Hematopoietic multipotent progenitor cell treated with erythropoietin and hydrocortisone succinate and interleukin-3 and kit ligand, for 6 days (in vitro differentiated cells): Measurements from ENCODE around the gene ARPC1A.

ENCODE experiments used
- DNase-seq: peaks from one replicate; pipeline ENCODE4 v3.0.0-alpha.2; 2015

ARPC1A gene

DNA sequence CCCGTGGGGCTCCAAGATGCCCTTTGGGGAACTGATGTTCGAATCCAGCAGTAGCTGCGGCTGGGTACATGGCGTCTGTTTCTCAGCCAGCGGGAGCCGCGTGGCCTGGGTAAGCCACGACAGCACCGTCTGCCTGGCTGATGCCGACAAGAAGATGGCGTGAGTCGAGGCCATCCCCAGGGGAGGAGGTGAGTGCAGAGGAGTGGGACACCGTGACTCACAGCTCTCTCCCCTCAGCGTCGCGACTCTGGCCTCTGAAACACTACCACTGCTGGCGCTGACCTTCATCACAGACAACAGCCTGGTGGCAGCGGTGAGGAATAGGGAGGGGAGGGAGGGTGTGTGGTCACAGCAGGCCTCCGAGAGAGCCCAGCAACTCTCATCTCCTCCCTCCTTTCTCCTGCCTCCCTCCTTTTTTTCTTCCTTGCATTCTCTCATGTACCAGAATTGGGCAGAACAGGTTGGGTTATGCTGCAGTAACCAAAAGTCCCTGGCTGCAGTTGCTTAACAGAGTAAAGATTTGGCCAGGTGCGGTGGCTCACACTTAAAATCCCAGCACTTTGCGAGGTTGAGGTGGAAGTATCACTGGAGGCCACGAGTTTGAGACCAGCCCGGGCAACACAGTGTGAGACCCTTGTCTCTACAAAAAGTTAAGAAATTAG is 65.4 kb downstream of the ARPC1A start:
- no peak for DNase-seq

DNA sequence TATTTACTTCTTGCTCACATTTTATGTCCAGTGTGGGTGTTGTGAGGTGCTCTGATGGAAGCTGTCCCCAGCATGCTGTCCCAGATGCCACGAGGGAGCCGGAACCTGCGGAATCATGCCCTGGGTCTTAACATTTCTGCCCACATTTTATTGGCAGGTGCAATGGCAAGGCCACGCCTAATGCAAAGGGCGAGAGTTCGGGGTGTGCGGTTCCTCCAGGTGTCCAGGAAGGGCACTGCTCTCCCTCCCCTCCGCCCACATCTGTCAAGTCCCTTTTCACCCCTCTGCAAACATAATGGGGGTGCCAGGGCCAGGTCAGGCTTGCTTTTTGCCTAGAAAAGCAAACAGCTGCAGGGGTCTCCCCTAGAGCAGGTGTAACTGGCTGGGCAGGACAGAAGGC is 66.3 kb downstream of the ARPC1A start:
- DNase-seq = no peak

DNA sequence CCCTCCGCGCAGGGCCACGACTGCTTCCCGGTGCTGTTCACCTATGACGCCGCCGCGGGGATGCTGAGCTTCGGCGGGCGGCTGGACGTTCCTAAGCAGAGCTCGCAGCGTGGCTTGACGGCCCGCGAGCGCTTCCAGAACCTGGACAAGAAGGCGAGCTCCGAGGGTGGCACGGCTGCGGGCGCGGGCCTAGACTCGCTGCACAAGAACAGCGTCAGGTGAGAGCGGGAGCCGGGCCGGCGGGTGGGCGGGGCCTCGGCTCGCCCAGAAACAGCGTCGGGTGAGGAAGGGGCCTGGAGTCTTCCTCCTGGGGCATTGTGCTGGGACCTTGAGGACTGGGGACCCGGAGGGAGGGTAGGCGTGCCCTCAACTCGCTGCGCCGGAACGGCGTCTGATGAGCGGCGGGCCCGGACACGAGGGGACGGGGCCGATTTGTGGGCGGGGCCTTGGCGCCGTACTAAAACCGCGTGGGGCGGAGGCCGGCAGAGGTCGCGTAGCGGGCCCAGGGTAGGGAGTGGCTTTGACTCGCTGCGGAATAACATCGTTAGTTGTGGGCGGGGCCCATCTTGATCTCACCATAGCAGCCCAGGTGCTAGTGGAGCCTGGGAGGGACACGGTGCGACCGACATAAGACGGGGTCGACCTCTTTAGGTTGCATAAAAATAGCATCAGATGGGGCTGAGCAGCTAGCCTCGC is 67.1 kb downstream of the ARPC1A start:
- peak; percentile 93 for DNase-seq

DNA sequence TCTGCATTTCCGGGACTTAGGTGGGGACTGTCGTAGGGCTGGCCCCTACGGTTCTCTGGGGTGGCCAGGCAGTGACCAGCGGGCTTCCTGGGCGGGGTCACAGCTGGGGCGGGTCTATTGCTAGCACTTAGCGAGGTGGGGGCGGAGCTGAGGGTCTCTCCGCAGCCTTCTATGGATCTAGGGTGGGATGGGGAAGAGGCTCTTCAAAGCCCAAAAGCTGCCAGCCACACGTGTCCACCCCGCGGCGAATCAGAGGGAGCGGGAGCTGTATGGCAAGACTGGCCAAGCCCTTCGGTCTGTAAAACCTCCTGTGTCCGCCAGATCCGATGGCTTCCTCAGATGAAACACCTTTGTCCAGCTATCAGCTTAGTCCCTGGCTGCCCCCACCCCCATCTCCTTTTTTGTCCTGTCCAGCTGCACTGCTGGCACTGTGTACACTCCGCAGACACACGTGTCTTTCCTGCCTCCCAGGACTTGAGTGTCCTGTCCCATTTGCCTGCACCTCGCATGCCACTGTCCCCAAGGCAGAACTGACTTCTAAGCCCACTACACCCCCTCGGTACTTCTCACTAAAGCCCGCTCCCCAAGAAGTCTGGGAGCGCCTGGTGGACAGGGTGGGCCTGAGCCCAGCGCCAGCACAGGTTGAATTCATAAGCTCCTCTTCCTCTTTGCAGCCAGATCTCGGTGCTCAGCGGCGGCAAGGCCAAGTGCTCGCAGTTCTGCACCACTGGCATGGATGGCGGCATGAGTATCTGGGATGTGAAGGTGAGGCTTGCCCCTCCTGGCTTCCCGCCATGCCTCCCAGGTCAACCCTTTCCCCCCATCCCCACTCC is 67.9 kb downstream of the ARPC1A start:
- DNase-seq = no peak

DNA sequence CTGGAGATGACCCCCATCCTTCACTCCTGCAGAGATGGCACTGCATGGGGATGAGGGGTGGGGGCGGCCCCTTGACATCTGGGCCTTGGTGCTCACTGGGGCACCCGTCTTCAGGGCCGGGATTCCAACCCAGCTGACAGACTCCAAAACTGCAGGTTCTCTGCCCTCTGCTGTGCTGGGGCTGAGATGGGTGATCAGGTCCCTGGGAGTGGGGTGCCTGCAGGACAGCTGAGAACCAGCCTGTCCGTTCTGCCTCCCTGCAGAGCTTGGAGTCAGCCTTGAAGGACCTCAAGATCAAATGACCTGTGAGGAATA is 68.4 kb downstream of the ARPC1A start:
- no peak for DNase-seq

DNA sequence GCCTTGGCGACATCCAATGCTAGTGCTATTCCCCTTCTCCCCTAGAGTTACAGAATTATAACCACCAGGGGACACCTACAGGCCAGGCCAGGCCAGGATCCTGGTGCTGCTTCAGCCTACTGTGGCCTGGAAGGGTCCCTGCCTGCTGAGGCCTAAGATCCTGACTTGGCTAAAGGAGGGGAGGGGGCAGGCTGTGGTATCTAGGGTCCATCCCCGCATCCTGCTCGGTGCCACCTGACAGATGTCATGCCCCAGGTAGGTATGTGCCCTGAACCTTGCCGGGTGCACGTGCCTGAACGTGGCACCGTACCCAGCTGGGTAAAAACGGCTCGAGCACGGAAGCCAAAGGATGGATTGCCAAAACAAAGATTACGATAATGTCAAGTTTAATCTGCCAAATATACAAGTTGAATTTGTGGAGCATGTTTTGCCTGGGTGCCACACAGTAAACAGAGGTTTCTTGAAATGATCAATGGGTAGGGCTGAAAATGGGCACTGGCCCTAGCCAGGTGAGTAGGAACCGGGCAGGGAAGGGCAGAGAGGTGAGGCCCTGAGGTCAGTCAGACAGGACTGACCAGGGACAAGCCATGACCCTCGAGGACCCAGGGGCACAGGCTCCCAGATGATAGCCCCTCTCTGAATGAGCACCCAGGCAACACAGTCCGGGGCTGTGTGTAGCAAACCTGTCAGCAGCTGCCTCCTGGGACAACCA is 70.1 kb downstream of the ARPC1A start:
- DNase-seq = no peak

DNA sequence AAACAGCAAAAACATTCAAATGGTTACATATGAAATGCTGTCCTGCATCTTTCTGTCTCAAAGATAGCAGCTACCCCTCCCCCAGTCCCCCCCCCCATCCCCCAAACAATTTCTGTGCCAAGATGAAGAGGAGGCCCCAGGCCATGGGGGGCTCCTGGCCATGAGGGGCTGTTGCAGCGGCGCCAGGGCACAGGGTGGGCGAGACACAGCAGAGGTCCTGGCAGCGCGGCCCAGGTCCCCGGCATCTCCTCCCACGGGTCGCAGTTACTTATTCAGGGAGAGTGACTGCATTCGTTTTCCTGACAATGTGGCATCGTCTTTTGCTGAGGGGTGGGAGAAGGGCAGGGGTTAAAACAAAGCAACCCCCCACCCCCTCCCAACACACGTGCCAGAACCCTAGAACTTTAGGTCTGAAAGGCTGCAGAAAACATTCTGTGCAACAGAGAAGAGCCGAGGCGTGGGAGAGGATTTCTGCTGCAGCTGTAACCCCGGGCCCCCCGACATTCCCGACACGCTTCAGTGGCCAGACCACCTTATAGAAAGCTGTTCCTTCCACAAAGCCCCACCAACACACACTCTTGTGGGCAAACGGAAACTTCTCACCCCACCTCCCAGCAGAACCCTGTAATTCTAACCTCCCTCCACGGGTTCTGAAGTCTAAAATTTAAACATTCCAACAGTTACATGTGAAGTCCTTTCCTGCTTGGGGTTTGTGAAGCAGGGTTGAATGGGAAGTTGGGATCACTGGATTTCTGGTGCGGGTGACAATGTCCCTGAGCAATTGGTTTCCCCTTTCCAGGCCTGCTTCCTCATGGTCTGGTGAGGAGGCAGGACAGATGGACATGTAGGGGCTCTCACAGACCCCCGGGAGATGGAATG is 71.0 kb downstream of the ARPC1A start:
- DNase-seq = no peak

DNA sequence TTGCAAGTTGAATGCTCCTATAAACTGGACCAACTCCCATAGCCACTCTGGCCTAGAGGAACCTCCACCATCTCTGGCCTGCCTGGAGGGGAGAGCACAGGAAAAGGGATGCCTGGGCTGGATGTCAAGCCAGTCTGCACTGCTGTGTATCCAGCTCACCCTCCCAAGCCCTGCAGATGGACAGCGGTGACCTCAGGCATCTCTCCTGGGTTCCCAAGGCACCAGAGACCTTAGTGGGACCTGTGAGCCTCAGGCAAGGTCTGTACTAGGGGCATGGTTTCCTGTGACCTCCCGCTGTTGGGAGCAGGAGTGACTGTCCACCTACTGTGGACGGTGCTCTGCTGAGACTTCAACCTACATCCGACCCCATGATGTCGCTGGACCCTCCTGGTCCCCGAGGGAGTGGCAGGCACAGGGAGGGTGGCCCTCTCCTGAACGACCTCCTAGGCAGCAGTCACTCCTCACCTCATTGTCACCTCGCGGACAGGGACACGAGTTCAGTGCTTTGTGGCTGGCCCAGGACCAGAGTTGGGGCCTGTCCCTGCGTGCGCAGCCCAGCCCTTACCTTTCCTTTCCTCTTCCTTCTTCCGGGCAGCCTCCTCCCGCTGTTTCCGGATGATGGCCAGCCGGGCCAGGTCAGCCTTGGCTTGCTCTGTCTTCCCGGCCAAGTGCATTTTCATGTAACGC is 71.7 kb downstream of the ARPC1A start:
- no peak for DNase-seq

DNA sequence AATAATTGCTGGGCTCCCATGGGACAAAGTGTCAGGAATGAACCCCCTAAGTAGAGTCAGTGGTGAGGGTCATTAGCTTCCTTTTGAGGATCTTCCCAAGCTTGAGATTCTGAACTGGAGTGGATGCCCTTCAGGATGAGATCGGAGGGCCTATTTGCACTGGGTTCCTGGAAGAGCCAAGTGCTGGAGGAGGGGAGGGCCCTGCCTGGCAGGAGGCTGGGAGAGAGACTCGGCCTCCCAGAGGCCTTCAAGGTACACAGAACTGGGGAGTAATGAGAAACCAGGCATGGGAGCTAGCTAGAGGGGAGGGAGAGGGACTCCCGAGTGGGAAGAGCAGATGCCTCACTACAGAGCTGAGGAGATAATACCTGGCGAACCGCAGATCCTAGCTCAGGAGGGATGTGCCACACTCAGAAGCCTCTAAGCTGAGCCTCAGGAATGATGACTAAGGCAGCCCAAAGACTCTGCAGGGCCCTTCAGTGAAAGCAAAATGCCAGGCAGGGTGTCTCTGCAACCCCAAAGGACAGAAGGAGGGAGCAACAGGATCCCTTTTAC is 73.3 kb downstream of the ARPC1A start:
- no peak for DNase-seq

DNA sequence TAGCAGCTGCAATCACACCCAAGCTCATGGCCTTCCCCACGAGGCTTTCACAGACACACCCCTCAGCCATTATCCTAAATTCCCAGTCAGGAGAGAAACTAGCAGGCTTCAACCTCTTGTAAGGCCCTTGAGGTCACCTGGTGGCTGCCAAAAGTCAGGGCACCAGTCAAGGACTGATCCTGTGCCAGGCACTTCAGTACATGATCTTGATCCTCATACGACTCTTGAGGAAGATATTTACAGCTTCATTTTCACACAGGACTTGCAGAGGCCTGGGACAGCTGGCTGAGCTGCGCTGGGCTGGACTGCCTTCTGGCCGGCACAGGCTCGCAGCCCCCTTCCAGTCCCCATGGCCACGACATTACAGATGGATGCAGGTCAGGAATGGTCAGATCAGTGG is 73.9 kb downstream of the ARPC1A start:
- DNase-seq = no peak

DNA sequence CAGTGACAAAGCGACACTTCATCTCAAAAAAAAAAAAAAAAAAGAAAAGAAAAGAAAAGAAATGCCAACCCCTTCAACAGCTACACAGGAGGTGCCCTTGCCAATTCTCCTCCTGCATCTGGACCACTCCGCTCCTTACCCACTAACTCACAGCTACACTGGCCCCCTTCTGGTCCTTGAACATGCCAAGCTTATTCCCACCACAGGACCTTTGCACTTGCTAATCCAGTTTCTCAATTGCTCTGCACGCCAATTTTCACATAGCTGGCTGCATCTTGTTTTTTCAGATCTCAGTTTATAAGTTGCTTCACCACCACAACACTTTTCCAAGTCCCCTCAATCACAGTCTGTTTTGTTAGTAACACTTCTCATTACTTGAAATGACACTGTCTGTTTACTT is 77.2 kb downstream of the ARPC1A start:
- no peak for DNase-seq

DNA sequence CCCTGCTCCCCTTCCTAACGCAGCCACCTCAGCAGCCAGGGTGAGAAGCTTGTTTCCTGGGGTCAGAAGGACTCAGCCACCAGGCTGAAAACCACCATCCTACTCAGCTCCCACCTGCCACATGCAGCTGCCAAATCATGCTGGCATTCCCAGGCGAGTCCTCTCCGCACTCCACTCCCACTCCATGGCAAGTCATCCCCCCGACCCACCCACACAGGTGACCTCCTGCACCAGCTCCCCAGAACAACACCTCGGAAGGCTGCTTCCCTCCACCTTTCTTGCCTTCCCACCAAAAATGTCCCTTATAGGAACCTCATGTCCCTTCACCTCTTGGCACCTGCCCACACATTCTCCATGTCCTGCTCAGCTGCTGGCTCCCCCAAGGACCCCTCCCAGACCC is 78.1 kb downstream of the ARPC1A start:
- no peak for DNase-seq

DNA sequence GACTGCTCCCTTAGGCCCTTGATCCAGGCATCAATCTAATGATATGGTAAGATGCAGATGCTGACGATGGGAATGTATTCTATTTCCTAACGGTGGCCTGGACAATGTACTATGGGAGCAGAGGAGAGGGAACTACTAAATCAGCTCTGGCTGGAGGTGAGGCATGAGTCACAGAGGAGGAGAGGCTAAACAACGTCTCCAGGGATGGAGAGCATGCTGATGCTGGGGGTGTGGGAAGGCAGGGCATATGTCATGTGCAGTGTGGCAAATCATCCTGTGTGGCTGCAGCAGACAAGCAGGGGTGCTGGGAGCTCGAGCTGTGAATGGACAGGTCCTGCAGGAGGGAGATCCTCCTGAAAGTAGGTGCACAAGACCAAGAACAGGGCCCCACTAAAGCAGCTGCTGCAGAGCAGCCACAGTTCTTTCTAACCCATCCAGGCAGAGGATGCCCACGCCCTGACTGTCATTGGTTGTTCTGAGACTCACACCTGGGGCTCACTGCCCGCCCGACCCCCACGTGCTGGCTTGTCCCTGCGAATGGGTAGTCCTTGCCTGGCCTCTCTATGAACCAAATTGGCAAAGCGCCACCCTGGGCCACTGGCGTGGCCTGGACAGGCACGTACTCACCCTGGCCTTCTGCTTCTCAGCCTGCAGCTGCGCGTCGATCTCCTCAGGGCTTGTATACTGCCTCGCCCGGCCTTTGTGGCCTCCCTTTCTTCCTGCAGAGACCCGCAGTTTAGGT is 78.7 kb downstream of the ARPC1A start:
- DNase-seq = no peak

DNA sequence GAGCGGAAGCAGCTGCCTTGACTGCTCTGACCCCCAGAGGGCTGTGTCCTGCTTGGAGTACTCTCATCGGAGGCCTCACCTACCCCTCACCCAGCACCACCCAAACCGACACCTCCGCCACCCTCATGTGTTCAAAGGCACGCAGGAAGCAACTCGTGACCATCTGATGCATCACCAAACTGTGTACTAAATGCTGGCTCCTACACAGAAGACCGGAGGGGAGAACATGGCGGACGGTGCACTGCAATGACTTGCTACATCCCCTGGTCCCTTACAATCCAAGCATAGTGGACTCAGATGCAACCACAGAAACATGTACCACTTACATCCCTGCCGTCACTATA is 79.3 kb downstream of the ARPC1A start:
- DNase-seq = no peak

DNA sequence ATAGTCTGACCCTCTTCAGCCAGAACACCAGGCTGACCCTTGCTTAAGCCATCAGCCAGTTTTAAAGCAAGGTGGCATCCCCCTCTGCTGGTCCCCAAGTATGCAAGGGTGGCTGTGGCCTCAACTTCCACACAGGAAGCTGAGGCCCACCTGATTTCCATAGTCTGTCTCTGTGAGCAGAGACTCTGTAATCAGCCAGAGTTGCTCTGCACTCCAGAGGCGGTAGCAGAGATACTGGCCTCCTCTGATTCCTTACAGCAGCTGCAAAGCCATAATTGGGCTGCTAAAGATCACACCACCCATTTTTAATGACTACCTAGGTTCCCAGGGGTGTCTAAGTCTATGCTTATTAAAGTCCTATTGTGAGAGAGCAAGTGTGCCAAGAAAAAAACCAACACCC is 80.9 kb downstream of the ARPC1A start:
- DNase-seq = peak; percentile 61

DNA sequence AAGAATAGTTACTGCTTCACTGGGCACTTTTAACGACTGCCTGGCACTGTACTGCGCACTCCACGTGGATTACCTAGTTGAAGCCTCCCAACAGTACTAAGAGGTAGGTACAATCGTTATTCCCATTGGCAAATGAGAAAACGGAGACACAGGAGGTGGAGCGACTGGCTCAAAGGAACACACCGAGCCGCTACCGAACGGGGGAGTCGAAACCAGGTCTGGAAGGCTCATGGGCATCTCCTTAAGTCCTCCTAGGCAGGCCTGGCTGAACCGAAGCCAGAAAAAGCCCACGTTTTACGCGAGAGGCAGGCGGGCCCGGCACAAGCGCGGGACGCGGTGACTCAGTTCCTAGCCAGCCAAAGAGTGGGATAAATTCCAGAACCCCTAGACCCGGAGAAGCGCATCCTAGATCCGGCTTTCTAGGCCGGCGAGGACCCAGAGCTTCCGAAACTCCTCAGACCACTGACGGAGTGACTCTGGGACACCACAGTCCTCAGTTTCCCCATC is 82.2 kb downstream of the ARPC1A start:
- DNase-seq = peak; percentile 70

DNA sequence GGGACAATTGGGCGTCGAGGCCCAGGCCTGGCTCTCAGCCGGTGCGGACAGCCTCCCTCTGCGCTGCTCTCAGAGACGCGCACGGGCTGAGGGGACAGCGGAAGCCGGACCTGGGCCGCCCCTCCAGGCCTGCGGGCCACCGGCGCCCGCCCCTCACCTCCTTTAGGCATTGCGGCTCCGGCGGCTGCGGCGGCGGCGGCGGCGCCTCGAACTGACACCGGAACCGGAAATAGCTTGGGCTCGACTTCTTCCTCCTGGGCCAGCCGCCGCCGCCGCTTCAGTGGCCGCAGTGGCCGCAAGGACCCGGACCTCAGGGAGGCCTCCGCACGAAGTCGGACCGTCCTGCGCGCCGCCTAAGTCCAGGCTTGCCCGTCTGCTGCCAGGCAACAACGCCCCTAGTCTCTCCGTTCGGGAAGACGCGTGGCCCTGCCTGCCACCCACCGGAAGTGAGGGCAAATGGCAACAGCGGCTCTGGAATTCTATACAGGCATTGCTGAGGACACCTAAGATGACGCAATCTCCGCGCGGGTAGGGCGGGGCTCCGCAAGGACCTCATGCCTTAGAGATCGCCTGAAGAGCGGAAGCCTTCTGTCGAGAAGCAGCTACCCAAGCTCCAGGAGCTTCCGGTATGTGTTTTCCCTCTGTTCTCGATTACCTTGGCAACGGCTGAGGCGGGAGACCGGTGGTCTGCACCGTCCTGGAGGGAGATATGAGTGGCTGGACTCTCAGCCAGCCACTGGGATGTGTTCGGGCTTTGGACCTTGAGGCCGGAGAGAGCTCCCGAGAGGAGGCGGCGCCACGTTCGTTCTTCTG is 82.9 kb downstream of the ARPC1A start, which contains the start of the genes BUD31 and PDAP1:
BUD31 (plus strand) TSS at position 591 of the 813 bp plus-strand sequence. CDS start 2,124 bp downstream, outside the sequence.
PDAP1 (minus strand) TSS at position 219 of the 813 bp plus-strand sequence; CDS start at position 170, 49 bp downstream.
- peak; percentile 96 for DNase-seq

DNA sequence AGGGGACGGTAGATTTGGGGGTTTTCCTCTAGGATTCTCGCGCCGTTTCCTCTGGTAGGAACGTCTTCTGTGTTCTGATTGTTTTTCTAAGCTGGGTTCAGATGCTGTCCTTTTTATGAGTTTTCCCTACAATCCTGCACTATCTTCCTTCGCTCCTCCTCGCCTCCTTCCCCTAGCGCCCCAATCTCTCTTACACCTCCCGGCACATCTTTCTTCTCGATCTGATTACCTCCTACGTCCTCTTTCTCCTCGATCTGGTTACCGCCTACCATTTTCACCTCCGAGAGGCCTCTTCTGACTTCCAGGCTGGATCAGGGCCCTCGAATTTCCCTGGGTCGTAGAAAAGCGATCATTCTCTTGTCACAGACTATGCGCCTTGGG is 83.5 kb downstream of the ARPC1A start:
- peak; percentile 60 for DNase-seq

DNA sequence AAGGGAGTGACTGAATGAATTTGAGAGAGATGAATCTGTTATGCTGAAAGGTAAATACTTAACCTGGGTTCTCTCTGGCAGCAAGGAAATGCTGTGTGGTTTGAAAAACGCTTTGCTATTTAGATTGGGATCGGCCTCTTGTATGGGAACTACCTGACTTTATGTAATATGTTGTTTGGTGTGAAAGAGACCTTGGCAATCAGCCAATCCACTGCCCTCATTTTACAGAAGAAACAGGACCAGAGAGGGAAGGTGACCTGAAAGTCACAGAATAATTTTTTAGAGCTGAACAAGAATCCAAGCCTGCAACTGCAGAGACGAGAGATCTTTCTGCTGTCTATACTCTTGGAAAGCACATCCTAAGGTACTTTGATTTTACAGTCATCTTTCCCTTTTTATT is 84.1 kb downstream of the ARPC1A start:
- peak; percentile 53 for DNase-seq
